Thyroid gland (tissue), 4 donors: ENCODE measurements around the gene CALR3.

ENCODE experiments used
- CTCF ChIP-seq, 6 experiments: fragments of 200-600 bp in 3 of 6; fragments of 450-650 bp in 3 of 6; sonication (generic) in 3 of 6; IDR thresholded peaks; one replicate each; pipeline ENCODE4 v1.5.1; 2016 to 2019; ENCODE audit warnings: antibody characterized with exemption in 6 of 6, mild to moderate bottlenecking in 2 of 6, inconsistent platforms in 1 of 6, moderate library complexity in 1 of 6
- POLR2A ChIP-seq, 2 donors: fragments of 450-650 bp; IDR thresholded peaks; one replicate each; pipeline ENCODE4 v1.6.1; 2017; ENCODE audit warnings: antibody characterized with exemption in 2 of 2, mild to moderate bottlenecking in 2 of 2, moderate library complexity in 1 of 2

DNA sequence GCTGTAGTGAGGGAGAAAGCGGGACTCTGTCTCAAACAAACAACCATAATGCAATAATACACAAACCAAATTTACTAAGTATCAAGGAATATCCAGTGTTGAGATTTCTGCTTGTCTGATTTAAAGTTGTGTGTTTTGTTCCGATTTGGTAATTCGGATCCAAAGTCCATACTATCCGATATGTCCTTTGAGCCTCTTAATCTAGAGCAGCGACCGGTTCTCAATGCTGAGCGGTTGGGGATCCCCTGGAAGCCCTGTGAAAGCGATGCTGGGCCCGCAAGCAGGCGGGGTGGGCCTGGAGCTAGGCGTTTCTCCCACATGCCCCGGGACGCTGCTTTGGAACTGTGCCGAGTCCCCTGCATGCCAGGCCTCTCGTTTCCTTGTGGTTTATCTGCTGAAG is 20.4 kb upstream of the CALR3 start:
- no peak for TF ChIP-seq CTCF (IDR thresholded peaks at IDR 0.05)
- no peak for TF ChIP-seq POLR2A (IDR thresholded peaks at IDR 0.05)
